IMR-90 (cell line): ENCODE results near the gene MTF1. TPM values are rescaled to one million over a fixed set of nuclear protein-coding genes. Genes with fewer than 3 reads are reported as not detected.

Experiments
- ATAC-seq: fragments of 200-7000 bp; cut with Tn5 transposase; 2 replicates; pipeline ENCODE4 v1.9.1; 2020; ENCODE audit warnings: low read depth, mild to moderate bottlenecking, moderate library complexity
- BruUV-seq: library from RNA; stranded (reverse); fragments of 400-500 nt; replicated peaks from 2 replicates; lab custom pipeline; 2021; lab: Mats Ljungman, UMichigan
- CTCF ChIA-PET: fragments of 300-600 bp; formaldehyde crosslinking; extraction: SDS; loops from one replicate; lab custom pipeline; 2021; ENCODE audit warnings: antibody characterized with exemption; lab: Yijun Ruan, JAX
- POLR2A ChIA-PET: fragments of 300-600 bp; sonication (Branson Sonifier 250); formaldehyde crosslinking; loops from one replicate; lab custom pipeline; 2022; ENCODE audit warnings: antibody characterized with exemption; ENCODE audit not compliant: unreplicated experiment; lab: Charles Lee
- DNase-seq: peaks from one replicate; pipeline ENCODE4 v3.0.0; 2013
- H2AFZ ChIP-seq: replicated peaks from 2 replicates; pipeline ENCODE3; 2013; ENCODE audit warnings: low read length, mild to moderate bottlenecking; ENCODE audit not compliant: poor library complexity
- H2AK5ac ChIP-seq: 2 replicates; pipeline ENCODE4 v1.6.1; 2013; ENCODE audit warnings: low read depth, low read length, inconsistent platforms
- H2AK9ac ChIP-seq: replicated peaks from 2 replicates; pipeline ENCODE3; 2013; ENCODE audit warnings: mild to moderate bottlenecking, low read depth, low read length, moderate library complexity; ENCODE audit not compliant: poor library complexity
- H2BK120ac ChIP-seq: 2 replicates; pipeline ENCODE4 v1.6.1; 2013; ENCODE audit warnings: low read depth, low read length, inconsistent platforms
- H2BK15ac ChIP-seq: 3 replicates; pipeline ENCODE4 v1.6.1; 2013; ENCODE audit warnings: low read depth, low read length, inconsistent platforms
- H2BK20ac ChIP-seq: 2 replicates; pipeline ENCODE4 v1.6.1; 2013; ENCODE audit warnings: low read depth, mild to moderate bottlenecking, inconsistent platforms, low read length, moderate library complexity
- H2BK5ac ChIP-seq: 2 replicates; pipeline ENCODE4 v1.6.1; 2013; ENCODE audit warnings: mild to moderate bottlenecking, low read depth, low read length, inconsistent platforms; ENCODE audit not compliant: poor library complexity, severe bottlenecking
- H3K14ac ChIP-seq: replicated peaks from 2 replicates; pipeline ENCODE4 v1.6.1; 2013; ENCODE audit warnings: low read depth, low read length, inconsistent platforms
- H3K18ac ChIP-seq: 2 replicates; pipeline ENCODE4 v1.6.1; 2013; ENCODE audit warnings: low read depth, low read length, control low read depth
- H3K23ac ChIP-seq: 2 replicates; pipeline ENCODE4 v1.6.1; 2013; ENCODE audit warnings: low read depth, low read length, inconsistent platforms
- H3K27ac ChIP-seq: 2 replicates; pipeline ENCODE4 v1.5.1; 2013; ENCODE audit warnings: mild to moderate bottlenecking, control low read depth, low read length; ENCODE audit not compliant: insufficient read depth
- H3K27me3 ChIP-seq: 2 replicates; pipeline ENCODE4 v1.6.1; 2013; ENCODE audit warnings: low read length; ENCODE audit not compliant: control insufficient read depth, insufficient read depth
- H3K36me3 ChIP-seq: 2 replicates; pipeline ENCODE4 v1.6.1; 2013; ENCODE audit warnings: low read length, mixed read lengths; ENCODE audit not compliant: control insufficient read depth, insufficient read depth
- H3K4ac ChIP-seq: 2 replicates; pipeline ENCODE4 v1.6.1; 2013; ENCODE audit warnings: low read depth, low read length, inconsistent platforms
- H3K4me1 ChIP-seq: 2 replicates; pipeline ENCODE4 v1.6.1; 2013; ENCODE audit warnings: low read length, mixed read lengths; ENCODE audit not compliant: control insufficient read depth, insufficient read depth
- H3K4me2 ChIP-seq: 2 replicates; pipeline ENCODE4 v1.6.1; 2013; ENCODE audit warnings: low read depth, mild to moderate bottlenecking, control low read depth, low read length, moderate library complexity
- H3K4me3 ChIP-seq: 2 replicates; pipeline ENCODE4 v1.5.1; 2013; ENCODE audit warnings: low read depth, mild to moderate bottlenecking, control low read depth, low read length, moderate library complexity; ENCODE audit not compliant: insufficient read depth
- H3K56ac ChIP-seq: 2 replicates; pipeline ENCODE4 v1.6.1; 2013; ENCODE audit warnings: low read length, inconsistent platforms; ENCODE audit not compliant: insufficient read depth; ENCODE audit errors: extremely low read depth
- H3K79me1 ChIP-seq, 2 experiments: 2 replicates each; pipeline ENCODE4 v1.6.1; 2013; ENCODE audit warnings: low read length in 2 of 2, inconsistent platforms in 1 of 2, low read depth in 1 of 2
- H3K9ac ChIP-seq: 2 replicates; pipeline ENCODE4 v1.6.1; 2013; ENCODE audit warnings: low read depth, low read length, control low read depth
- H3K9me1 ChIP-seq: 2 replicates; pipeline ENCODE4 v1.6.1; 2013; ENCODE audit warnings: low read length, inconsistent platforms; ENCODE audit not compliant: insufficient read depth
- H3K9me3 ChIP-seq: 2 replicates; pipeline ENCODE4 v1.6.1; 2013; ENCODE audit warnings: low read length; ENCODE audit not compliant: control insufficient read depth, insufficient read depth
- H4K20me1 ChIP-seq: 2 replicates; pipeline ENCODE4 v1.6.1; 2013; ENCODE audit warnings: low read length, inconsistent platforms; ENCODE audit not compliant: insufficient read depth
- H4K5ac ChIP-seq: 2 replicates; pipeline ENCODE4 v1.6.1; 2013; ENCODE audit warnings: mild to moderate bottlenecking, low read depth, low read length, control low read depth
- H4K8ac ChIP-seq, 2 experiments: 2 replicates each; pipeline ENCODE4 v1.6.1; 2013; ENCODE audit warnings: low read depth in 2 of 2, low read length in 2 of 2, control low read depth in 1 of 2, inconsistent platforms in 1 of 2
- H4K91ac ChIP-seq: 2 replicates; pipeline ENCODE4 v1.6.1; 2013; ENCODE audit warnings: low read depth, low read length, inconsistent platforms; ENCODE audit not compliant: insufficient read depth
- BHLHE40 ChIP-seq: fragments of 150-350 bp; IDR thresholded peaks from 2 replicates; pipeline ENCODE4 v1.6.1; 2016; ENCODE audit warnings: mild to moderate bottlenecking, low read depth, low read length
- CEBPB ChIP-seq: IDR thresholded peaks from 2 replicates; pipeline ENCODE4 v1.6.1; 2012; ENCODE audit warnings: low read depth, low read length, improper control_type of control experiment
- CHD1 ChIP-seq: IDR thresholded peaks from 2 replicates; pipeline ENCODE4 v1.6.1; 2012; ENCODE audit warnings: low read depth, low read length, improper control_type of control experiment
- CTCF ChIP-seq: conservative IDR thresholded peaks from 2 replicates; pipeline ENCODE4 v1.5.1; 2012; ENCODE audit warnings: mild to moderate bottlenecking, low read depth, low read length, improper control_type of control experiment
- FOS ChIP-seq: fragments of 150-350 bp; IDR thresholded peaks from 2 replicates; pipeline ENCODE4 v1.6.1; 2016; ENCODE audit warnings: low read depth, low read length
- MAFK ChIP-seq: IDR thresholded peaks from 2 replicates; pipeline ENCODE4 v1.6.1; 2012; ENCODE audit warnings: low read depth, low read length, improper control_type of control experiment
- MAZ ChIP-seq: IDR thresholded peaks from 2 replicates; pipeline ENCODE4 v1.6.1; 2012; ENCODE audit warnings: low read depth, mild to moderate bottlenecking, low read length, improper control_type of control experiment, moderate library complexity, borderline replicate concordance
- MXI1 ChIP-seq: IDR thresholded peaks from 2 replicates; pipeline ENCODE4 v1.6.1; 2012; ENCODE audit warnings: low read depth, mild to moderate bottlenecking, low read length, moderate library complexity, borderline replicate concordance
- NFE2L2 ChIP-seq: fragments of 150-350 bp; IDR thresholded peaks from 2 replicates; pipeline ENCODE4 v1.6.1; 2016; ENCODE audit warnings: low read depth, mild to moderate bottlenecking, low read length
- POLR2A ChIP-seq: IDR thresholded peaks from 2 replicates; pipeline ENCODE4 v1.6.1; 2012; ENCODE audit warnings: mild to moderate bottlenecking, low read depth, low read length
- RAD21 ChIP-seq: IDR thresholded peaks from 2 replicates; pipeline ENCODE4 v1.6.1; 2012; ENCODE audit warnings: low read length, improper control_type of control experiment
- RCOR1 ChIP-seq: IDR thresholded peaks from 2 replicates; pipeline ENCODE4 v1.6.1; 2012; ENCODE audit warnings: mild to moderate bottlenecking, low read length, improper control_type of control experiment; ENCODE audit not compliant: insufficient replicate concordance
- RFX5 ChIP-seq: IDR thresholded peaks from 2 replicates; pipeline ENCODE4 v1.8.0; 2012; ENCODE audit warnings: low read depth, mild to moderate bottlenecking, low read length, moderate library complexity
- SMC3 ChIP-seq: fragments of 150-350 bp; IDR thresholded peaks from 2 replicates; pipeline ENCODE4 v1.6.1; 2016; ENCODE audit warnings: low read depth, mild to moderate bottlenecking, antibody characterized with exemption, low read length, moderate library complexity
- USF2 ChIP-seq: fragments of 150-350 bp; IDR thresholded peaks from 2 replicates; pipeline ENCODE4 v1.6.1; 2017; ENCODE audit warnings: mild to moderate bottlenecking, antibody characterized with exemption, low read length, low read depth
- WGBS, 2 experiments: methylation state at CpG; one replicate each; pipeline versions ENCODE4 v1.1.5 to v1.1.7; 2013; ENCODE audit warnings: missing lambda C conversion rate in 2 of 2; ENCODE audit not compliant: insufficient read length in 1 of 2; ENCODE audit errors: extremely low coverage in 2 of 2; 5-methylcytosine and 5-hydroxymethylcytosine counted together
- dilution Hi-C: fragments of 300-500 bp; cut with HindIII; formaldehyde crosslinking; loops from one replicate; pipeline ENCODE4 v1.14.3; 2018; ENCODE audit warnings: low sequenced_read_pairs; ENCODE audit not compliant: unreplicated experiment
- in situ Hi-C: fragments of 300-500 bp; cut with MboI; formaldehyde crosslinking; loops from 3 replicates; pipeline ENCODE4 v1.14.3; 2019; ENCODE audit warnings: low sequenced_read_pairs, inconsistent platforms, mixed read lengths
- intact Hi-C: fragments of 100-400 bp; cut with micrococcal nuclease; formaldehyde crosslinking; loops from 2 replicates; pipeline ENCODE4 v1.10.0; 2022
- polyA plus RNA-seq, 3 experiments: library from polyadenylated mRNA; depleted of rRNA; stranded (reverse); fragments of >200 nt; gene quantifications; 2 replicates each; pipeline ENCODE4 v1.2.3, GENCODE V29; 2012; ENCODE audit warnings: low replicate concordance in 1 of 3
- total RNA-seq: library from RNA; depleted of rRNA; stranded (reverse); fragments of >200 nt; gene quantifications from 2 replicates; pipeline ENCODE4 v1.2.3, GENCODE V29; 2012
- TF ChIP-seq, protein P1 (sequence below): fragments of 150-350 bp; IDR thresholded peaks from 2 replicates; pipeline ENCODE4 v1.6.1; 2016; ENCODE audit warnings: low read depth, mild to moderate bottlenecking, low read length, moderate library complexity, borderline replicate concordance

The MTF1 gene
- total and polyA plus RNA-seq, 2 of the 4 experiments (the other 2 are of a cell fraction) = 2.3 to 4.7 TPM

DNA sequence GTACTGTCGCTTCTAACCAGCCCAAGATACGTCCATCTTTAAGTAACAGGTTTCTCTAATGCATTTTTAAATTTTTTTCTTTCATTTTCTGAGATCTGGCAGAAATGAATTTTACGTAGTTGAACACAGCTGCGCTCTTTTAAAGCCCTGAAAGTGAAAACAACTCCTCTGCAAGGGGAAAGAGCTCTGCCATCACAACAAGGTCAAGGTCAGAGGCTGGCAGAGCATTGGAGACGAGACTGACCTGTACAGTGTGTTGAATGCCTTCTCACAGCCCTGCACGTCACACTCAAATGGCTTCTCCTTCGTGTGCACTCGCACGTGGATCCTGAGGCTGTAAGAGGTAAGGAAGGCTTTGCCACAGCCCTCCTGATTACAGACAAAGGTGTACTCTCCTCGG is 19.7 kb downstream of the MTF1 start:
- Histone ChIP-seq H3K56ac (no peak overlapping the region), H3K4me3 (no peak overlapping the region), H3K79me1 (peaks cover 17 to 33% of the 10 kb centered on the region in 2 experiments), H3K27me3 (no peaks in the 10 kb centered on the region), H2AFZ (no peak overlapping the region), H3K4me1 (peaks cover 3% of the 10 kb centered on the region; the same call in 1 of the 2 replicates), H2AK5ac (no peak overlapping the region), H4K5ac (no peak overlapping the region), H3K4me2 (no peak overlapping the region), H4K8ac (no peak overlapping the region), H3K9ac (no peak overlapping the region), H3K9me1 (peaks cover 6% of the 10 kb centered on the region; the same call in 1 of the 2 replicates), H3K9me3 (no peaks in the 10 kb centered on the region), H3K23ac (no peak overlapping the region), H2BK20ac (no peak overlapping the region), H3K14ac (no peak overlapping the region), H2BK120ac (no peak overlapping the region), H2AK9ac (no peak overlapping the region), H2BK5ac (no peak overlapping the region), H3K27ac (no peak overlapping the region), H4K20me1 (no peaks in the 10 kb centered on the region; the same call in 1 of the 2 replicates), H3K36me3 (peaks cover 38% of the 10 kb centered on the region), H3K18ac (no peak overlapping the region), H3K4ac (no peak overlapping the region), H4K91ac (no peak overlapping the region), H2BK15ac (no peak overlapping the region)
- in situ Hi-C loops (no loop called here), dilution Hi-C loops (no loop called here), intact Hi-C loops (no loop called here)
- TF ChIP-seq POLR2A = no peak
- TF ChIP-seq MXI1 = no peak
- TF ChIP-seq, protein P1, sequence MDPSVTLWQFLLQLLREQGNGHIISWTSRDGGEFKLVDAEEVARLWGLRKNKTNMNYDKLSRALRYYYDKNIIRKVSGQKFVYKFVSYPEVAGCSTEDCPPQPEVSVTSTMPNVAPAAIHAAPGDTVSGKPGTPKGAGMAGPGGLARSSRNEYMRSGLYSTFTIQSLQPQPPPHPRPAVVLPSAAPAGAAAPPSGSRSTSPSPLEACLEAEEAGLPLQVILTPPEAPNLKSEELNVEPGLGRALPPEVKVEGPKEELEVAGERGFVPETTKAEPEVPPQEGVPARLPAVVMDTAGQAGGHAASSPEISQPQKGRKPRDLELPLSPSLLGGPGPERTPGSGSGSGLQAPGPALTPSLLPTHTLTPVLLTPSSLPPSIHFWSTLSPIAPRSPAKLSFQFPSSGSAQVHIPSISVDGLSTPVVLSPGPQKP = no peak
- TF ChIP-seq FOS = no peak
- TF ChIP-seq MAFK = no peak
- TF ChIP-seq BHLHE40 = no peak
- no peak for TF ChIP-seq NFE2L2
- TF ChIP-seq CTCF = no peak
- no peak for TF ChIP-seq MAZ
- no peak for TF ChIP-seq RFX5
- no peak for TF ChIP-seq USF2
- no peak for TF ChIP-seq CHD1
- no peak for TF ChIP-seq CEBPB
- TF ChIP-seq RCOR1 = no peak
- no peak for TF ChIP-seq RAD21
- TF ChIP-seq SMC3 = no peak
- ATAC-seq (no peak), DNase-seq (no peak)
- ChIA-PET CTCF (no interaction called here), POLR2A (no interaction called here)
- WGBS, 2 experiments = 93% methylated on average over 4 of the region's 10 CpGs; no CpG with 5 or more reads in 1 of the 2 experiments
- BruUV-seq = no TSS peak
